Measurements from ENCODE around the gene CDKN2A.

DNA sequence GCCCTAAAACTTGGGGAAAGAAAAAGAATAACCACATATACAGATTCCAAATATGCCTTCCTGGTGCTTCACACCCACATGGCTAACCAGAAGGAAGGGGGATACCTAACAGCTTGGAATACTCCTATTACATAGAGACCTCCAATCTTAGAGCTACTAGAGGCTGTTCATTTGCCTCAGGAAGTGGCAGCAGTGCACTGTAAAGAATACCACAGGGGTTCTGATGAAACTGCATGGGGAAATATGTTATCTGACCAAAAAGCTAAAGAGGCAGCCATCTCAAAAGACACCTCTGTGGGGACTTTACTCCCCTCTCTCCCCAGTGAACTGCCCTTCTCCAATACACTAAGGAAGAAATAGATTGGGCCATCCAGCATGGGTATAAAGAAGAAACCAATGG is 66.4 kb downstream of the CDKN2A start:
- TF ChIP-seq NR3C1 (CRISPR knock-in tag; IDR thresholded peaks at IDR 0.05) (no peak), SP2 (IDR thresholded peaks at IDR 0.05; ENCODE audit: extremely low read depth, low read depth, low read length, poor library complexity, severe bottlenecking) (no peak), ZNF212 (CRISPR knock-in tag; IDR thresholded peaks at IDR 0.05) (no peak), CHD2 (IDR thresholded peaks at IDR 0.05; ENCODE audit: low read depth, low read length) (no peak), RNF2 (IDR thresholded peaks at IDR 0.05) (no peak), POLR2A (conservative IDR thresholded peaks at IDR 0.05) (no peak), ZC3H4 (CRISPR knock-in tag; IDR thresholded peaks at IDR 0.05; ENCODE audit: borderline replicate concordance) (no peak), USF2 (CRISPR knock-in tag; IDR thresholded peaks at IDR 0.05) (no peak), LARP7 (IDR thresholded peaks at IDR 0.05) (no peak), SREBF2 (CRISPR knock-in tag; IDR thresholded peaks at IDR 0.05) (no peak), RAD21 (CRISPR knock-in tag; conservative IDR thresholded peaks at IDR 0.05 in 1 of 2, IDR thresholded peaks at IDR 0.05 in 1 of 2) (no peak), ZNF609 (CRISPR knock-in tag; IDR thresholded peaks at IDR 0.05; ENCODE audit: borderline replicate concordance) (no peak)
- TF ChIP-seq, protein P1, sequence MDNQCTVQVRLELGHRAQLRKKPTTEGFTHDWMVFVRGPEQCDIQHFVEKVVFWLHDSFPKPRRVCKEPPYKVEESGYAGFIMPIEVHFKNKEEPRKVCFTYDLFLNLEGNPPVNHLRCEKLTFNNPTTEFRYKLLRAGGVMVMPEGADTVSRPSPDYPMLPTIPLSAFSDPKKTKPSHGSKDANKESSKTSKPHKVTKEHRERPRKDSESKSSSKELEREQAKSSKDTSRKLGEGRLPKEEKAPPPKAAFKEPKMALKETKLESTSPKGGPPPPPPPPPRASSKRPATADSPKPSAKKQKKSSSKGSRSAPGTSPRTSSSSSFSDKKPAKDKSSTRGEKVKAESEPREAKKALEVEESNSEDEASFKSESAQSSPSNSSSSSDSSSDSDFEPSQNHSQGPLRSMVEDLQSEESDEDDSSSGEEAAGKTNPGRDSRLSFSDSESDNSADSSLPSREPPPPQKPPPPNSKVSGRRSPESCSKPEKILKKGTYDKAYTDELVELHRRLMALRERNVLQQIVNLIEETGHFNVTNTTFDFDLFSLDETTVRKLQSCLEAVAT (IDR thresholded peaks at IDR 0.05): no peak

Data from K562 (cell line).